GM21526 (cell line): Measurements from ENCODE around the gene SPRED2.

Experiments
- ATAC-seq: cut with Tn5 transposase; IDR thresholded peaks from one replicate; pipeline ENCODE4 v1.9.1; 2021; ENCODE audit warnings: moderate library complexity; ENCODE audit not compliant: unreplicated experiment, low FRiP score

SPRED2 gene

DNA sequence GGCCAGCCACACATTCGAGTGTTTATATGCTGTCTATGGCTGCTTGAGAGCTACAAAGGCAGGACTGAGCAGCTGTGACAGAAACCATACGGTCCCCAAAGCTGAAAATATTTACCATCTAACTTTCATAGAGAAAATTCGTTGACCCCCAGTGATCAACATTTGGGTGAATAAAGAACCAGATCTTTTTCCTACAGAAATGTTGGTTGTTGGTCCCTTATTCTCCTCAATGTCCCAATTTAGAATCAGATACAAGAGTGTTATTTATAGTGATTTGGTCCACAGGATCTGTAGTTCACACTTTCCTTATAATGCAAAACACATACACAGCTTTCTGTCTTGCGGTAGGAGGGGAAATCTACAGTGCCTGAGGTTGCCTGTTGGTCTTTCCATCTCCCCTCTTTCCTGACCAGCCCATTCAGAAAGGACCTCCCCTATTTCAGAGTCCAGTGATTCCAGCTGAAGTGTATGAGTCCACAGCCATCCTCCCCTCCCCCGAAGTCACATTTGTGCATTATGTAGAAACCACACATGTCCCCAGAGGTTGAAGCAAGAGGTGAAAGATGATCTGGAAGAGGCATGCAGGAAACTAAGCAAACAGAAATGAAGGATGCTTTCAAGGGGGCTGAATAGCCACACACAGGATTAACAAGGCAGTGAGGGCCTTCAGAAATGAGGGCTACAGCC lies 61.9 kb downstream of the SPRED2 start:
- ATAC-seq = no peak

GRCh38 chr2:65369980-65370379 lies 62.4 kb downstream of the SPRED2 start:
- no peak for ATAC-seq

GRCh38 chr2:65369574-65369973 lies 62.8 kb downstream of the SPRED2 start:
- no peak for ATAC-seq

DNA sequence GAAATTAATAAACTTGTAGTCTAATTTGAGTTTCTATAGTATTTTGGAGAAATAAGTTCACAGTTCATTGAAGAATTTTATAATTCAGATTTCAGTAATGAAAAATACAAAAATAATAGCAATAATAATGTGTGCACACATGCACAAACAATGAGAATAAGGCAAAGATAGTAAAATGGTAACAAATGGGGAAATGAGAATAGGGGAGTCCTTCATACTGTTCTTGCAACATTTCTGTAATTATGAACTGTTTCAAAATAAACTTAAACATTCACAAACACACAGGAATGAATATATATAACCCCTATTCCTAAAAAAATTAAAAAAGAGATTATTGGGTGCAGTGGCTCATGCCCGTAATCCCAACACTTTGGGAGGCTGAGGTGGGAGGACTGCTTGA lies 63.9 kb downstream of the SPRED2 start:
- ATAC-seq = no peak

DNA sequence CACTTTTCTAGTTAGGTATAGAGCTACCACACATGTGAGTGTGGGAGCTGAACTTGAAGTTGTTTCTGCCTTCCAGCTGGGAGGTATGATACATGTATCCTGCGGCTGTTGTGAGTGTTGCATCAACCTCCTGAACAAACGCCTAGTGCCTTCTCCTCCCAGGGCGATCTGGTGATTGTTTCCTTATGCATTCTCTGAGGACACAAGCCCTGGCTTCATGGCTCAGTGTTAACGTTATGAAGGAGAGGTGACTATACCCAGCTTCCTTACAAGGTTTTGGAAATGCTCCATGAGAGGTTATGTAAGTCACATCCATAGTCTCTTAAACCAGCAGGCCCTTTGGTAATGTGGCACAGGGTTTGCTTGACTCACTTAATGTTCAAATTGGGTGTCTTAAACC lies 64.9 kb downstream of the SPRED2 start:
- no peak for ATAC-seq

GRCh38 chr2:65366595-65367125 lies 65.7 kb downstream of the SPRED2 start:
- ATAC-seq = peak; percentile 50

DNA sequence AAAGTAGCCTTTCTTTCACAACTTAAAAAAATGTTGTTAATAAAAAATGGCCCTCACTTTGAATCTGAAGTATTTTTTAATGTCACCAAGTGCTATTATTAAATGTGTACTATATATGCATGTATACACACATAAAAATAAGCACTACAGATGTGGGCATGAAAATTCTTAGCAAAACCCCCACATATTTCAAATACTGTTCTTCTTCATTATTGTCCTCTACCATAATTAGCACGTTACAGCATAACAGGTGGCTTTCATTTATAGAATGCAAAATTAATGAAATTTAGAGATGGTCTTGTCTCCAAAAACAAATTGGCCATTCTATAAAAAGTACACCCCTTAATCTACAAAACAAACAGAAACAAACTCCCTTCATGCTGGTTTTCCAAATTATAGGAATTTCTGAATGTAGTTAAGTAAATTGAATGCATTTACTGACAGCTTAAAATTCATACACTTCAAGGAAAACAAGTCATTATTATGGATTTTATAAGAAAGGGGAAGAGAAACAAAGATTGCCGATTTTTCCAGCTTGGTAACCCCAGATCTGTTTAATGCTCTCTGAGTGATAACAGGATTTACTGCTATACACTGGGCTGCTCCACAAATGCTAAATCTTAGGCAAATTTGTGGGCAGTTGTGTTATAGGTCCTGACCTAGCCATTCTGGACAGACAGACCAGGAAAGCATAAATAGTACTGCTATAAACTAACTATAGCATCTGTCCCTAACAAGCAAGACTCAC lies 67.2 kb downstream of the SPRED2 start:
- no peak for ATAC-seq

- ATAC-seq = no peak
These were observed 68.3 kb downstream of the SPRED2 start for GRCh38 chr2:65363879-65364666.

- ATAC-seq = no peak
These were observed 70.8 kb downstream of the SPRED2 start for GRCh38 chr2:65361623-65362022.

DNA sequence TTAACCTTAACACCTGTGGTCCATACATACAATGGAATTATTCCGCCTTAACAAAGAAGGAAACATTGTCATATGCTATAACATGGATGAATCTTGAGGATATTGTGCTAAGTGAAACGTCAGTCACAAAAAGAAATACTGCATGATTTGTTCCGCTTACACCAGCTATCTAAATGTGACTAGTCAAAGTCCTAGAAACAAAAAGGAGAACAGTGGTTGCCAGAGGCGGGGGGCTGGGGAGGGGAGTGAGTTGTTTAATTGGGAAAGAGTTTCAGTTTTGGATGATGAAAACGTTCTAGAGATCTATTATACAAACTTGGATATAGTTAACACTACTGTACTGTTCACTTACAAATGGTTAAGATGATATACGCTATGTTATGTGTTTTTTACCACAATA lies 72.0 kb downstream of the SPRED2 start:
- no peak for ATAC-seq

DNA sequence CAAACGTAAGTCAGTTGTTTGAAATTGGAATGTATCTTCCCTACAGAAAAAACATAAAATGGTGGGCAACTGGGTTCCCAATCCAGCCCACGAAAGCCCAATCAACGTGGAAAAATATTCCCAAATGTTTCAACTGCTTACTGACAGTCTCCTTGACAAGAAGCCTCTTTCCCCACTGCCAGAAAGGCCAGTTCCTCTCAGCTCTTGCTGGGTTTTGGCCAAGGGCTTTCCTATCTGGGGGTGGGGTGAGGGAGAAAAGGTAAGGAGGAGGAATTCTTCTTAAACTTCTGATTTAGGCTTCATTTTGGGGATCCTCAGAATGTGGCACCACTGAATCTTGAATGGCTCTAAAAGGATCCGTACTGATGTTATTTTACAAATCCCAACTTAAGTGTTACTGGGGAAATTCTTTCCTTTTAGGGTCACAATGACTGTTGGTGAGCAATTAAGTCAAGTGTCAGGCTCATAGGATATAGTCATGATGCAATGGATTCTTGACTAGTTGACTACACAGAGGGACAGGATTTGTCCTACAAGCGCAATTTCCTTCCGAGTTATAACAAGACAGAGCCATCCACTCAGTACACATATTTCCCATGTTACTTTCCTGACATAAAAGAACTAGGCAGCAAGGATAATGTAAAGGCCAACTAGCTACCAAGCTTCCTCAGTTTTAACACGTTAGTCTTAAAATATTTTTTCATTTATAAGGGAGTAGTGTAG lies 73.6 kb downstream of the SPRED2 start:
- ATAC-seq = no peak

DNA sequence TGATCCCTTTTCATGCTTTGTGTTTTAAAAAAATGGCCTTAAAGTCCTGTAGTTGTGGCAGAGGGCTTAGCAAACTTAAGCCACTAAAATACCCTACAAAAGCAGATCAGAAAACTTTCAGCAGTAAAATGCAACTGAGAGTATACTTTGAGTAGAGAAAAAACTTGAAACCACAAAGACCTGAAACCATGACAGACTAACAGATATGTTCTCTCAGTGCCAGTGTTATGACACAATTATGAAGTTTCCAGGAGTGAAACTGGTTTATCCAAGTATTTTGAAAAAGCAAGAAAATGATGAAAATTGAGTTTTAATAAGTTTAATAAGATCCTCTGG lies 74.5 kb downstream of the SPRED2 start:
- peak; percentile 67 for ATAC-seq

GRCh38 chr2:65357095-65357958 lies 75.1 kb downstream of the SPRED2 start:
- peak; percentile 49 for ATAC-seq

DNA sequence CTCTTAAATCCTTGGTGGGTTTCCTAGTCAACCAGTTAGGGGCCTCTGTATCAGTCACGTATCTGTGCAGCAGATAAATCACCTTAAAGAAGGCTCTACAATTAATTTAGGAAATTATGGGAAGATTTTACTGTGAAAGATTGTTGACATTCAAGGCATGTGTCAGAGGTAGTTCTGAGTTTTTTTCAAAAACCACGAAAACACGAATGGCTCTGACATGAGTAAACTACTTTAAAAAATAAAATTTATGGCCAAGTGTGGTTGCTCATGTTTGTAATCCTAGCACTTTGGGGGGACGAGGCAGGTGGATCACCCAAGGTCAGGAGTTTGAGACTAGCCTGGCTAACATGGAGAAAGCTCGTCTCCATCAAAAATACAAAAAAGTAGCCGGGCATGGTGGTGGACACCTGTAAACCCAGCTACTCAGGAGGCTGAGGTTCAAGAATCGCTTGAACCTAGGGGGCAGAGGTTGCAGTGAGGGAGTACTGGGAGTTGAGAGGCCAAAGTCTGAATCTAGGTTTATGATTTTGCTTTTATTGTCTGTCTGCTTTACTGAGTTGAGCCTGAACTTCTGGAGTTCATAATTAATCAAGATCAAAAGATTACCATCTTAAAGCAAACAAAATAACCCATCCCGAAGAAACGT lies 77.1 kb downstream of the SPRED2 start:
- ATAC-seq = no peak

DNA sequence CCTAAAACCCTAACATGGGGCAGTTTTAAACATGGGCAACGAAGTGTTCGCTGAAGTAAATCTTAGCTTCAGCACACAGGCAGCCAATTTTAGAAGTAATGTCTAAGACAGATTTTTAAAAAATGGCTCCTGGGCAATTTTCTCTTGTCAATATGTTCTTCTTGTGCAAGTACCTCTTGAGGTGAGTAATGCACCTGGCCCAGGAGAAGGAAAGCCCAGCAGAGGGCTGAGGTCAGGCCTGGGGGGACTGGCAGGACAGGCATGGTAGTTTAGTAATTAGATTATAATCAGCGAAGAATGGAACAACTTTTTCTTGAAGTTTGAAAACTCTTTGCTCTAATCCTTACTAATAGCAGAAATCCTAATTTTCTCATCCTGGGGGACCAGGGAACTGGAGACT lies 77.6 kb downstream of the SPRED2 start:
- ATAC-seq = no peak

DNA sequence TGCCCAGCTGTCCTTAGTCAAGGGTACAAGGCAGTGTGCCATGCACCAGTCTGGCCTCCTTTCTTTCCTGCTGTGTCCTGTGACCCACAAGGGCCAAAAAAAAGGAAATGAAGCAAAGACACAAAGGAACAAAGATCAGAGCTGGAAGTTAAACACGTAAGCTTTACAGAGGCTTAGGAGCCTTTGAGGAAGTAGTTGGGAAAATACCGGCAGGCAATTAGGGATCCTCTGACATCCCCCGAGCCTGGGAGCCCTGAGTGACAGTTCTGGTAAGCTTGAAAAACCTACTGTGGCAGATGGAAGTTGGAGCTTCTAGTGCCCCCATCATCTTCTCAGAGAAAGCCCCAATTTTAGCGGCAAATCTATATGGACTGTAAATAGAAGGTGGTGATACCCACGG lies 78.5 kb downstream of the SPRED2 start:
- no peak for ATAC-seq

DNA sequence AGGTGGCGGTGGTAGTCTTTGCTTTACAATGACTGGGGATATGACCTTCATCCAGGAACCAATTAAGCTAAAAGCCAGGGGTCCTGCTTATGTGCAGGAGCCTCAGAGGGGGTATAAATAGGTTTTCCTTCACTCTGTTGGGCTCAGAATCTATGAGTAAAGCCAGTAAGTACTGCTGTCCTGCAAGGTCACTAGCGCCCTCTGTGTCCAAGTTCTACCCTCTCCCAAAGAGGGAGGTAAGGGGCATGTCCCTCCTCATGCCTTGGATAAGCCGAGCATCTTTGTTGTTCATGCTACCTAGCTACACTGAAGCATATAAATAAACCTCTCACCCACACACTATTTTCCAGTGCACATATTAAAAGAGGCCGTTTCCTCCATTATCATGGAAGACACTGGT lies 79.4 kb downstream of the SPRED2 start:
- ATAC-seq = no peak

DNA sequence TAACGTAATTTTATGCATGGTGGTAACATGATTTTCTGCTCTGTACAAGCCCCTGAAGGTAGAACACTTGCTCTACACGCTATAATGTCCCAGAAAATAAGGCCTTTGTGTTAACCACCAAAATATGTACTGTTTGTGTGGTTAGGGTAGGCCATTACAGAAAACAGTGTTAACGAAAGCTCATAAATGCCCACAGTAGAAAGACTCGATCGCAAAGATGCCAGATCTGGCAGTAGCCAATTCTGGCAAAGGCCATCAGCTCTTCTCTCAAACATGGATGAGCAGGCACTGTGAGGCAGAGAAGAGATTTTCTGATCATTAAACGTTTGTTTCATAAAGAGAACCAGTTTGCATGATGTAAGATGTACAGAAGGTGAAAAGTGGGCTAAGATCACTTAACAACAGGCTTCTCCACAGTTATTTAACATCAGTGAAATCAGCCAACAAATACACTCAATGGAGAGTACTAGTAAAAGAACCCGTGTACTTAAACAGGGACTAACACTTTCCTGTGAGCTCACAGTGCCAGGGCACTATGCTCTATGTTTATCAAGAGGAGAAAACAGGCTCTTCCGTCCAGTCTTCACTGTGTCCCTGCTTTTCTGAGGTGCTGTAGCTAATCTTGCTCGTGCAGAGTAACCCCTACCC lies 80.3 kb downstream of the SPRED2 start:
- no peak for ATAC-seq
